AG08395 (cell line): ENCODE data around the gene MYOM1.
"Not testable (repeated sequence)": the region's sequence is repeated elsewhere in the genome, so short reads cannot be mapped to it uniquely, and the experiment has no call there.

Source experiments
- DNase-seq: peaks from one replicate; pipeline ENCODE4 v3.0.0; 2012; ENCODE audit warnings: mixed read lengths, low spot score

The MYOM1 gene

DNA sequence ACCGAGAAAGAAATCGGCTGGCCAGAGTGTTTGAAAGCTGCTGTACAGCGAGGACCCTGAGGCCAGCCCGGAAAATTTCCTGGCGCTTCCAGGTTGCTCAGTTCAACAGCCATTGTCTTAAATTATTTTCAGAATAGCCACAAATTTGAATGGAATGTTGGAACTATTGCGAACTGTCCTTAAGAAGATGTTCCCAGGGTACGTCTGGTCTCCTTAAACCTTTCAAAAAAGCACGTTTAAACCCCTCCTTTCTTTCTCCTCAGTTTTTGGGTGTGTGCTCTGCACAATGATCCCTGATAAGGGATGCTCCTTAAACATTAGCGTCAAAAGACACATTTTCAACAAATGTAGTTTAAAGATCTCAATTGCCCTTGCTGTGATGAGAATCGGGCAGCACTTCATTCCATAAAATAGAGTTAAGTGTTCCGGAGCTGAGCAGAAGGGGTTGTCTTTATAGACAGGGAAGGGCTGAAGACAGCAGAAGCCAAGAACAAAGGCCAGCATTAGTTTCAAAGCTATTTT lies 192.3 kb downstream of the MYOM1 start:
- peak; percentile 10 for DNase-seq

DNA sequence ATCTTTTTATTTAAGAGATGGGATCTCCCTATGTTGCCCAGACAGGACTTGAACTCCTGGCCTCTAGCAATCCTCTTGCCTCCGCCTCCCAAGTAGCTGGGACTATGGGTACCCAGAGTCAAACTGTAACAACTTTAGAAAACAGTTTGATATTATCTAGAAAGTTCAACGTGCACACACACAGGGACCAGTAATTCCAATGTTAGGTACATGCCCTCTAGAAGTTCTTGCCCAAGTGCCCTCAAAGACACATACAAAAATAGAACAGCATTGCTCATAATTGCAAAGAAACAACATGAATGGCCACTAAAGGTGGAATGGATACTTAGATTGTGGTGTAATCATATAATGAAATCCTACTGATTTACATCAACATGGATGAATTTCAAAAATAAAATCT lies 194.2 kb downstream of the MYOM1 start:
- no peak for DNase-seq

DNA sequence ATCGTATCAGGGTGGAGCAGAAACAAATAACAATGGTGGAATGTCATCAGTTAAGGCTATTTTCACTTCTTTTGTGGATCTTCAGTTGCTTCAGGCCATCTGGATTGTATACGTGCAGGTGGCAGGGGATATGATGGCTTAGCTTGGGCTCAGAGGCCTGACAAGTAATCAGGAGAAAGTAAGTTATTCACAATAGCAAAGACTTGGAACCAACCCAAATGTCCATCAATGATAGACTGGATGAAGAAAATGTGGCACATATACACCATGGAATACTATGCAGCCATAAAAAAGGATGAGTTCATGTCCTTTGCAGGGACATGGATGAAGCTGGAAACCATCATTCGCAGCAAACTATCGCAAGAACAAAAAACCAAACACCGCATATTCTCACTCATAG lies 196.2 kb downstream of the MYOM1 start:
- not testable (repeated sequence) for DNase-seq
